IPS-18c (cell line): Measurements from ENCODE around the gene ECE1.
"Not testable (repeated sequence)": the region's sequence is repeated elsewhere in the genome, so short reads cannot be mapped to it uniquely, and the experiment has no call there.

ENCODE experiments used
- H3K4me3 ChIP-seq: 2 replicates; pipeline ENCODE4 v1.7.0; 2013; ENCODE audit warnings: low read depth, mild to moderate bottlenecking, low read length, moderate library complexity; ENCODE audit not compliant: insufficient read depth
- H3K9me3 ChIP-seq: one replicate; pipeline ENCODE4 v1.6.1; 2013; ENCODE audit warnings: mild to moderate bottlenecking, low read length, moderate library complexity; ENCODE audit not compliant: control insufficient read depth, insufficient read depth

The ECE1 gene

DNA sequence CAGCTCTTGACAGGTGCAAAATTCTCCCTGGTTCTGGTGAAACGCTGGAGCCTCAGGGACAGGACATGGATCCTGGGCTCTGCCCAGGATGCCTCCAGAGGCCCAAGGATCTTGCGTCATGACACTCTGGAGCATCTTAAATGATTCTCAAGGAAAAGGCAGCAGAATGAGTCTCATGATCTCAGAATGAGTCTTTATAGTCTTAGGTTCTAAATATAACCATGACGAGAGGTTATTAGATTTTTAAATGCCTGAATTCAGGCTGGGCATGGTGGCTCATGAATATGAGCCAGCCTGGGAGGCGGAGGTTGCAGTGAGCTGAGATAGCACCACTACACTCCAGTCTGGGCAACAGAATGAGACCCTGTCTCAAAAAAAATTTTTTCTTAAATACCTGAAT is 55.5 kb downstream of the ECE1 start:
- Histone ChIP-seq H3K4me3 (no peak overlapping the region), H3K9me3 (peaks cover 2% of the 10 kb centered on the region)

DNA sequence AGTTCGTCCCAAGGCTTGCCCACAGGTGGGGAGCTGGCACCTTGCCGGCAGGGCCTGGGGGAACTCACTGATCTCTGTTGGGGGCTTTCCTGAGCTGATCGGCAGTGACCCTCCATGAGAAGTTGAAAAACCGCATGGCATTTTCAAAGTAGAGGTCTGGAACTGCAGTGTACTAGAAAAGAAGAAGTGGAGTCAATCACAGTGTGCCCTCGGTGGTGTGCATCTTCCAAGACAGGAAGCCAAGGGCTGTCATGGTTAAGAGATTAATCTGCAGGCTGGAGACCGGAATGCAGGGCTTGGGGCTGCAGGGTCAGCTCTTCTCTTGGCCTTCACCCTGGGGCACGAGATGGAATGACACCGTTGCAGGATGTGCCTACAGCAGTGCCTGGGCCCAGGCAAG is 56.8 kb downstream of the ECE1 start:
- H3K9me3 ChIP-seq, result peaks cover 2% of the 10 kb centered on the region
- no peak overlapping the region for H3K4me3 ChIP-seq

DNA sequence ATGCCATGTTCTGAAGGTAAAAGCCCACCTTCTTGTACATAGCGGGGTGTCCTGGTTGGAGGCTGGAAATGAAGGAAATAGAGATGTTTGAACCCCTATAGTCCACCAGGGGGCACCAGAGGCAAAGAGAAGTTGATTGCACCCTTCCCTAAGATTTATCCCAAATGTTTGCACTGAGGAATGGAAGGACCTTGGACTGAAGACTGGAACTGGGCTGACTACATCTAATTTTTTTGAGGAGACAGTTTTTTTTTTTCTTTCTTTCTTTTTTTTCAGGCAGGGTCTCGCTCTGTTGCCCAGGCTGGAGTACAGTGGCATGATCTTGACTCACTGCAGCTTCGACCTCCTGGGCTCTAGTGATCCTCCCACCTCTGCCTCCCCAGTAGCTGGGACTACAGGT is 58.2 kb downstream of the ECE1 start:
- H3K4me3 ChIP-seq, result no peak overlapping the region
- no peaks in the 10 kb centered on the region for H3K9me3 ChIP-seq

DNA sequence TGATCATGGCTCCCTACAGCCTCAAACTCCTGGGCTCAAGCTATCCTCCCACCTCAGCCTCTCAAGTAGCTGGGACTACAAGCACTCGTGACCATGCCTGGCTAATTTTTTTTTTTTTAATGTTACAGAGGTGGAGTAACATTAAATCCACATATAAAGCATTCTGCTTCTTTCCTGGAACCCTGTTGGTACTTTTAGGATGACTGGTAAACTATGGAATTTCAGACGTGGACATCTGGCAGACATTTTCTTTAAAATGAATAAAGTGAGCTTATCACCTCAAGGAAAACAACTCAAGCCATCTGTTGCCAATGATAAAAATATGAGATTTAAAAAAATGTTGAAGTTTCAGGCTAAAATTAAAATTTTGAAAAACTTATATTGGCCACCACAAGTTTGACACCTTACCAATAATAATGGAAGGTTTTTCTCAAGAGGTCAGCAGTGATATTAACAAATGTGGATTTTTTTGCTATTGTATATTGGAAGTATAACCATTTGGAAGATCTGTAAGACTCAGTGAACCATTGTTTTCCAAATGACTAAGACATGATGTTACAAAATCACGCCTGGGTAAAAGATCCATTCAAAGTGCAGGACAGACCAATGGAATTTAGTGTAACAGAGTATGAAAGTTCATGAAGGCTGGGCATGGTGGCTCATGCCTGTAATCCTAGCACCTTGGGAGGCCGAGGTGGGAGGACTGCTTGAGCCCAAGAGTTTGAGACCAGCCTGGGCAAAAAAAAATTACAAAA is 60.8 kb downstream of the ECE1 start:
- H3K4me3 ChIP-seq, result no peak overlapping the region
- H3K9me3 ChIP-seq, result no peaks in the 10 kb centered on the region

DNA sequence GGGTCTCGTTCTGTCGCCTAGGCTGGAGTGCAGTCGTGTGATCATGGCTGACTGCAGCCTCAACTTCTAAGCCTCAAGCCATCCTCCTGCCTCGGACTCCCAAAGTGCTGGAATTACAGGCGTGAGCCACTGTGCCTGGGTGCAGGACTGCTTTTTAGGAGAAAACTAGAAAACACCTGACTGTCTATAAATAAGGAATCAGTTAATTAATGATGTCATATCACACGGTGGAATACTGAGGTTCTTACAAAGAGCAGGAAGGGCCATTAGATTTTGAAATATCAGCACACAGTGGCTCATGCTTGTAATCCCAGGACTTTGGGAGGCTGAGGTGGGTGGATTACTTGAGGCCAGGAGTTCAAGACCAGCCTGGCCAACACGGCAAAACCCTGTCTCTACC is 62.0 kb downstream of the ECE1 start:
- H3K4me3 ChIP-seq, H3K9me3 ChIP-seq: not testable (repeated sequence)

- no peaks in the 10 kb centered on the region for H3K9me3 ChIP-seq
- no peak overlapping the region for H3K4me3 ChIP-seq
Measured at GRCh38 chr1:21225065-21225464, 65.2 kb downstream of the ECE1 start.

DNA sequence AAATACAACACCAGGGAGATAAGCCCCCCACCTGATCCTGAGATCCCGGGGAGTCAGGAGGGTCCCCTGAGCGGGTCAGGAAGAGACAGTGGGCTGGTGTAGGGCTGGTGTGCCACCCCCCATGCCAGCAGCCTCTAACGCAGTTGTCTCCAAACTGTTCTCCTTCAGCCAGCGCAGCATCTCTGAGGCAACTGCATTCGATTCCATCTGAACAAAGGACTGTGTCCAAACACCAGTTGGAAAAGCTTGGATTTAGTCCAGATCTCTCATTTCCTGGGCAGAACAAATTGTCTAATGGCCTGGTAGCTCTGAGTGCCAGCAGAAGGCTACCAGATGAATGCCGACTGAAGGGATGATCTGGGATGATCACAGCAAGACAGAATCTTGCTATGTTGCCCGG is 69.4 kb downstream of the ECE1 start:
- Histone ChIP-seq H3K4me3 (no peak overlapping the region), H3K9me3 (no peaks in the 10 kb centered on the region)

DNA sequence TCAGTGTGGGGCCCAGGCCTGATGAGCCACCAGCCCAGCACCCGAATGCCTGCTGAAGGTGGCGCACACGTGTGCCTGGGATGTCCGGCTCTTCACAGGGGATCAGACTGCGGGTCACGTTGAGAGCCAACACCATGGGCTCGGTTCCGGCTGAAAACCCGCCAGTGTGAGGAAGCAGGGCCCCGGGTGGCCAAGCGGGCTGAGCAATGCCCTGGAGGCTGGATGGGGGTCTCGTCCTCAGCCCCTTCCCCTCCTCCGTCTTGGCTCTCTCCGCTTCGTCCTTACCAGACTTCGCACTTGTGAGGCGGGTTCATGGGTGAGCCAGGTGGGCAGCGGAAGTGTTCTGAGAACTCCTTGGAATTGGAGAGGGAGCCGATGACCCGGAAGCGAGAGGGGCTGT is 70.6 kb downstream of the ECE1 start:
- H3K4me3 ChIP-seq, result no peak overlapping the region
- H3K9me3 ChIP-seq, result no peaks in the 10 kb centered on the region

DNA sequence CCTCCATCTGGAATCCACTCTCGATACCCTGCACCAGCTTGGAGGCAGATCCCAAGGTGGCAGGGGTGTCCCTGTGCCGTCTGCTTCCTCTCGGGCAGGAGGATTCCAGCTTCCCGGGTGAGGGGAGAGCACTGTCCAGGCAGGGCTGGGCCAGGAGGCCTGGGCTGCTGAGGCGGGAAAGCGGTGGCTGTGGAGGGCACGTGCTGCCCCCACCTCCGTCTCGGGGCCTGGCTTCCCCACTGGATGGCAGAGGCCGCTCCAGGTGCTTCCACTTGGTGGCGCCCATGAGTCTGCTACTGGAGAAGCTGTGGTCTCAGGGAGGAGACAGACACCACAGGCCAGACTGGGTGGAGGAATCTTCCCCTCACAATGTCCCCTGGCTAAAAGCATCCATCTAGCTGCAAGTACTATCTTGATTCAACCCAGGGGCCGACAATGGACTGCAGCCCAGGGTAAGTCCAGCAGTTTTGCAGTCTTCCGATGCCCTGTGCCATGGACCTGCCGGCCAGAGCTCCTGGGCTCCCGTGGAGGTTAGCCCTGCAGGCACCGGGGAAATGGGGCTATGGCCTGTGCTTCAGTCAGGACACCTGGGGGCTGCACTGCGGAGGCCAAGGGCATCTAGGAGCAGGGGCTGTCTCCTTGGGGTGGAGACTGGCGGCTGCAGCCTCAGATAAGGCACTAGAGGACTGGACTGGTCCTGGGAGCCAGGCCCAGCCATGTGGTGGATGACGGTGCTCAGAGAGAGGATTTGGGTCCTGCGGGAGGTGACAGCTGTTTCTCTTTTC is 72.3 kb downstream of the ECE1 start:
- Histone ChIP-seq H3K4me3 (no peak overlapping the region), H3K9me3 (no peaks in the 10 kb centered on the region)

DNA sequence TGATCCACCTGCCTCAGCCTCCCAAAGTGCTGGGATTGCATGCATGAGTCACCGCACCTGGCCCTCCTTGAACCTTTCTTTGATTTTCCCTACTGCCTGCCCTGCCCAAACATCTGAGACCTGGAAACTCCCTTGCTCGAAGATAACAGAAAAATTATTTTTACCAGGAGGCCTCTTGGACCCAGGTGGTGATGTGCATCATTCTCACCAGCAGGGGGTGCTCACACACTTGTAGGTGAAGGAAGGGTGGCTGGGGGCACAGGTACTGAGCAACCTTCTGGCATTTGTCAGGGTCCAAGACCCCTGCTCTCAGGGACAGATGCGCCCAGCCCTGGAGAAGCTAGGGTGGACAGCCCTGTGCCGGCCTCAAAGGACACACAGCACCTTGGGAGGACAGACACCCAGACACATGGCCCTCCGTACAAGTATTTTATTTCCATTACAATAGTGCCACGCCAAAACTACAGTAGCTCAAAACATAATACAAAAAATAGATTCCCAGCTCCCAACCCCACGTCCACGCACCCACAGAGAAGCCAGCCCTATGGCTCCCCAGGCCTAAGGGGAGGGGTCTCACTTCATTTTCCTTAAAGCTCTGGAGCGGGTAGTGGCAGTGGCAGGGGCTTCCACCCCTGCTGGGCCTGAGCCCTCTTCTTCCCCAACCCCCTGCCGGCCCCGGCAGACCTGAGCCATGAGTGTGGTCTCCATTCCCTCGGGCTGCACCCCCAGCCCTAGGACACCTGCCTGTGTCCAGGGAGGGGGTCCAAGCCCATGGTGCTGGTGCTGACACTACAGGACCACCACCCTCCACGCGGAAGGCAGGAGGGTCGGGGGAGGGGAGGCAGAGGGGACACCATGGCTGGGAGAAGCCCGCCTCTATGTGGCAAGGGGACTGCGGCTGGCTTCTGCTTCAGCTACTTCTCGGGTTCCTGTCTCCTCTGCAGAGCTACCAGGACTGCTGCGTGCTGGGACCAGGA is 73.1 kb downstream of the ECE1 start:
- Histone ChIP-seq H3K4me3 (no peak overlapping the region), H3K9me3 (no peaks in the 10 kb centered on the region)

- no peak overlapping the region for H3K4me3 ChIP-seq
- no peaks in the 10 kb centered on the region for H3K9me3 ChIP-seq
Measured at GRCh38 chr1:21212126-21212525, 78.1 kb downstream of the ECE1 start.

- H3K4me3 ChIP-seq, H3K9me3 ChIP-seq: not testable (repeated sequence)
Measured at GRCh38 chr1:21208137-21208700, 82.0 kb downstream of the ECE1 start.

- H3K4me3 ChIP-seq, result no peak overlapping the region
- H3K9me3 ChIP-seq, result no peaks in the 10 kb centered on the region
Measured at GRCh38 chr1:21206117-21206516, 84.1 kb downstream of the ECE1 start.

DNA sequence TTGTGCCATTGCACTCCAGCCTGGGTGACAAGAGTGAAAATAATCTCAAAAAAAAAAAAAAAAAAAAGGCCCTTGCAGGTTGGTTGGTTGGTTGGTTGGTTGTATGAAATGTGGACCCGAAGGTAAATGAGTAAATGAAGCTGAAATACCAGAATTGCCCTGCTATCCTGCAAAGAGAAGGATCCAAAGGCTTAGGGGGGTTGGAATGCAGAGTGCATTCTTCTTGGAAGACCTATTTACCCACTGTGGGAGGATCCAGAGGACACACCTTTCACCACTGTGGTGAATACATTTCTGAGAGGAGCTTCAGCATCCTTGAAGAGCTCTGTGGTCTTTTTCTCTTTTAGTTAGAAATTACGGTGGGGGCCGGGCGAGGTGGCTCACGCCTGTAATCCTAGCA is 84.8 kb downstream of the ECE1 start:
- H3K9me3 ChIP-seq, result no peaks in the 10 kb centered on the region

DNA sequence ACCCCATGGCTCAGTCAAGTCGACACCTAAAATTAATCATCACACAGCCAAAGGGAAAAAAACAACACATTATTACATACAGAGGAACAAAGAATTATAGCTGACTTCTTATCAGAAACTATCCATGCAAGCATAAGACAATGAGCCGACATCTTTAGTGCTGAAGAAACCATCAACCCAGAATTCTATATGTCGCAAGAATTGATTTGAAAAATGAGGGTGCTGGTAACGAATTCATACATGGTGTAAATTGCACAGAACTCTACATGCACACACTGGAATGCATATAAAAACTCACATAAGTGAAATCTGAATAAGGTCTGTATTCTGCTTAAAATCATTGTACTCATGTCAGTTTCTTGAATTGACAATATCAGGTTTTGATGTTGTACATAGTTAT is 88.6 kb downstream of the ECE1 start:
- no peak overlapping the region for H3K4me3 ChIP-seq
- H3K9me3 ChIP-seq, result no peaks in the 10 kb centered on the region

More for the DNA sequence above, 84.8 kb downstream of the ECE1 start:
- H3K4me3 ChIP-seq, result no peak overlapping the region

GRCh38 chr1:21201238-21201637 is 89.0 kb downstream of the ECE1 start:
- not testable (repeated sequence) for H3K9me3 ChIP-seq, H3K4me3 ChIP-seq

DNA sequence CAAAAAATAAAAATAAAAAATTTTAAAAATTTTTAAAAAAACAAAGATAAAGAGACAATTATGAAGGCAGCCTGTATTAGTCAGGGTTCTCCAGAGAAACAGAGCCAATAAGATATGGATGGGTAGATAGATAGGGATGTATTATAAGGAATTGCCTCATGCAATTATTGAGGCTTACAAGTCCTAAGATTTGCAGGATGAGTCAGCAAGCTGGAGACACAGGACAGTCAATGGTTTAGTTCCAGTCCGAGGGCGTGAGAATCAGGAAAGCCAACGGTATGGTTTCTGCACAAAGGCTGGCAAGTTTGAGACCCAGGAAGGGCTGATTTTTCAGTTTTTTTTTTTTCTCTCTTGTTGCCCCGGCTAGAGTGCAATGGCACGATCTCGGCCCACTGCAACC is 89.5 kb downstream of the ECE1 start:
- no peak overlapping the region for H3K4me3 ChIP-seq

More for the DNA sequence above, 89.5 kb downstream of the ECE1 start:
- no peaks in the 10 kb centered on the region for H3K9me3 ChIP-seq
